ENCODE measurements around the gene SLC12A6. TPM values are rescaled to one million over a fixed set of nuclear protein-coding genes. Genes with fewer than 3 reads are reported as not detected.
A peak's percentile ranks its signal among the peaks of the same experiment; 100 is the strongest.
"Not testable (repeated sequence)": the region's sequence is repeated elsewhere in the genome, so short reads cannot be mapped to it uniquely, and the experiment has no call there.

The SLC12A6 gene
- total and polyA plus RNA-seq, 7 experiments from 2014 or later: 9.6 to 122 (median 104) TPM

DNA sequence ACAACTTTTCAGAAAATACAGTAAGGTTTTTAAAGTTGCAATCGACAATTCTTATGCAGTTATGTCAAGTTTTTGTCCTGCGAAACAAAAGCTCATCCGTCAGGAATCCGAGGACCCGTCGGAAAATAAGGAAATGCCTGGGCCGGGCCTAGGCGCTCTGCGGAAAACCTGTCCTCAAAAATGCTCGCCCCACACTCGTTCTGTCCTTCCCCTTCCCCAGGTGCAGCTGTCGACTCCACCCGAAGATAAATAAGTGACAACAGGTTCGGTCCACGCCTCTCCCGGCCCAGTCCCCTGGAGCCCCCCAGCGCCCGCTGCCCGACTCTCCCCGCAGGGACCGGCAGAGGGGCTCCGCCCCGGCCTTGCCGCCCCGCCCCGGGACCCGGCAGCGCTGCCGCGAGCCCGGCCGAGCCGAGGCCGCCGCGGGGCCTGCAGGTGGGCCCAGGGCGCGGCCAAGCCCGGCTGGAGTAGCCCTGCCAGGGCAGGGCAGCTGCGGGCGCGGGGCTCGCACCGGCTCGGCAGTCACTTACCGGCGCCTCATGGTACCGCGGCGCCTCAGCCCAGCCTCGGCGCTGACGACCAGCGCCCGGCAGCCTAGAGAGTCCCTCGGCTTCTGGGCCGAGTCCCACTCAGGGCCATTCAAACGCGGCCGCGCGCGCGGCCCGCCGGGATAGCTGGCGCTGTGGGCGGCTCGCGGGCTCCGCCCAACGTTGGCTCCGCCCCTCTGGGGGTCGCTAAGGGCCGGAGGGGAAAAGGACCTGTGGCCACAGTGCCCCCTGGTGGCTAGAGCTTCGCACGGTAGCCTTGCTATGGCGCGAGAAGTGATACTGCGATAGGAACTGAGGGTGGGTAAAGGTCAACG lies 127.9 kb downstream of the SLC12A6 start, which contains the start of gene KATNBL1:
Gene KATNBL1 (minus strand): TSS at position 676 of the 862 bp plus-strand sequence. CDS start 46,420 bp downstream, outside the sequence.
- peaks cover 8 to 33% (median 25%) of the 10 kb centered on the region in 7 donors for H3K4me1 Mint-ChIP-seq
- peak within 1 kb of the TSS; percentile 69 for H3K4me3 ChIP-seq (ENCODE audit: low read length)

GRCh38 chr15:34206011-34206410 lies 131.6 kb downstream of the SLC12A6 start:
- no peaks in the 10 kb centered on the region for H3K27me3 Mint-ChIP-seq
- peaks cover 0 to 23% (median 12%) of the 10 kb centered on the region in 5 donors for H3K36me3 Mint-ChIP-seq
- Histone ChIP-seq H3K9me3 (ENCODE audit: control insufficient read depth in 2 of 3, low read length in 3 of 3) (no peaks in the 10 kb centered on the region), H3K27me3 (ENCODE audit: control insufficient read depth in 2 of 2, insufficient read depth in 2 of 2, low read length in 2 of 2) (no peaks in the 10 kb centered on the region), H3K4me1 (ENCODE audit: control insufficient read depth in 2 of 2, insufficient read depth in 2 of 2, low read length in 2 of 2) (peaks cover 0 to 5% of the 10 kb centered on the region in 2 donors), H3K27ac (ENCODE audit: low read depth, low read length) (no peak overlapping the region), H3K36me3 (ENCODE audit: control insufficient read depth in 2 of 3, insufficient read depth in 3 of 3, low read length in 3 of 3) (no peaks in the 10 kb centered on the region), H3K4me3 (ENCODE audit: low read length) (no peak overlapping the region)
- H3K27ac Mint-ChIP-seq: no peak overlapping the region
- H3K4me3 Mint-ChIP-seq: no peak overlapping the region
- intact Hi-C loops (cut with micrococcal nuclease): loop anchor here in 1 of 2 donors (5.0 kb wide), 1 partner anchor 766 kb away; no protein-coding TSS in a partner anchor
- ChIA-PET POLR2A (no interaction called here), CTCF (interaction anchor here (7.7 kb wide), 1 partner anchor 144 kb away, joined by 59 read pairs; no protein-coding TSS in a partner anchor)
- ATAC-seq (no peak), DNase-seq (no peak)
- peaks cover 0 to 2% (median 0%) of the 10 kb centered on the region in 11 donors for H3K9me3 Mint-ChIP-seq
- H3K4me1 Mint-ChIP-seq: peaks cover 15 to 45% (median 33%) of the 10 kb centered on the region in 7 donors

More for the DNA sequence above, 127.9 kb downstream of the SLC12A6 start, which contains the start of gene KATNBL1:
- peak within 1 kb of the TSS; percentile 77 for H3K27ac ChIP-seq (ENCODE audit: low read depth, low read length)
- no peaks in the 10 kb centered on the region for H3K36me3 ChIP-seq (ENCODE audit: control insufficient read depth in 2 of 3, insufficient read depth in 3 of 3, low read length in 3 of 3)
- H3K4me1 ChIP-seq (ENCODE audit: control insufficient read depth in 2 of 2, insufficient read depth in 2 of 2, low read length in 2 of 2): peaks cover 0 to 5% of the 10 kb centered on the region in 2 donors
- DNase-seq: peak; percentile 81 to 98 (median 89)
- H3K27me3 ChIP-seq (ENCODE audit: control insufficient read depth in 2 of 2, insufficient read depth in 2 of 2, low read length in 2 of 2): no peaks in the 10 kb centered on the region
- Mint-ChIP-seq H3K27ac (peak within 1 kb of the TSS; percentile 28 to 93 (median 84)), H3K36me3 (peaks cover 0 to 11% (median 6%) of the 10 kb centered on the region in 5 donors), H3K4me3 (peak within 1 kb of the TSS; percentile 84 to 94 (median 91)), H3K9me3 (no peaks in the 10 kb centered on the region), H3K27me3 (peaks cover 0 to 4% (median 0%) of the 10 kb centered on the region in 5 donors)
- intact Hi-C loops (cut with micrococcal nuclease): loop anchor here (1.0 to 10.0 kb wide), 12 partner anchors 15 to 1338 kb away; partner anchors contain the start of genes AVEN (in 2 of the 2), LPCAT4 (in 2 of the 2), DPH6 (in 1 of the 2) and EMC7 (in 1 of the 2)
- CTCF ChIA-PET: interaction anchor here (0.5 to 7.7 kb wide), 9 partner anchors 89 to 375 kb away, joined by 3 to 59 read pairs (median 3); no protein-coding TSS in a partner anchor
- no peaks in the 10 kb centered on the region for H3K9me3 ChIP-seq (ENCODE audit: control insufficient read depth in 2 of 3, low read length in 3 of 3)
- ATAC-seq: peak; percentile 100
- POLR2A ChIA-PET: interaction anchor here (0.6 to 2.5 kb wide), 9 partner anchors 15 to 779 kb away, joined by 3 to 8 read pairs (median 7); partner anchors contain the start of genes AVEN, EMC4, EMC7 and PGBD4

DNA sequence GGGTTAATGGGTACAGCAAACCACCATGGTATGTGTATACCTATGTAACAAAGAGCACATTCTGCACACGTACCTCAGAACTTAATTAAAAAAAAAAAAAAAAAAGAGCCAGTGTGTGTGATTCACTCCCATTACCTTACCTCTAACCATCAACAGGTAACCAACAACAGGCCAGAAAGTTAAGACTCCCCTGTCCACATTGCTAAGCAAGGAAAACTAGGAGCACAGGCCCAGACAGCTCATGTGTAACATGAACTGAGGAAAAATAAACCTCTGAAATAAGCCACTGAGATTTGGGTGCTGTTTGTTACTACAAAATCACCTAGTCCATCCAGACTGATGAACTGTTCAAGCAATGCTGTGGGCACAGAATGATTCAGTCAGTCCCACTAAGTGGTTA lies 133.6 kb downstream of the SLC12A6 start:
- ATAC-seq: no peak
- H3K4me3 ChIP-seq (ENCODE audit: low read length): no peak overlapping the region
- H3K36me3 ChIP-seq (ENCODE audit: control insufficient read depth in 2 of 3, insufficient read depth in 3 of 3, low read length in 3 of 3): peaks cover 0 to 4% (median 0%) of the 10 kb centered on the region in 3 experiments
- H3K27me3 Mint-ChIP-seq: no peaks in the 10 kb centered on the region
- no peak overlapping the region for H3K4me3 Mint-ChIP-seq
- POLR2A ChIA-PET: no interaction called here
- CTCF ChIA-PET: interaction anchor here (1.0 kb wide), 1 partner anchor 143 kb away, joined by 4 read pairs; no protein-coding TSS in a partner anchor
- H3K27ac Mint-ChIP-seq: no peak overlapping the region
- peaks cover 12 to 39% (median 36%) of the 10 kb centered on the region in 7 donors for H3K4me1 Mint-ChIP-seq
- DNase-seq: no peak
- no peaks in the 10 kb centered on the region for H3K9me3 ChIP-seq (ENCODE audit: control insufficient read depth in 2 of 3, low read length in 3 of 3)
- H3K27ac ChIP-seq (ENCODE audit: low read depth, low read length): no peak overlapping the region
- peaks cover 0 to 32% (median 18%) of the 10 kb centered on the region in 5 donors for H3K36me3 Mint-ChIP-seq
- H3K9me3 Mint-ChIP-seq: peaks cover 0 to 2% (median 0%) of the 10 kb centered on the region in 11 donors
- H3K4me1 ChIP-seq (ENCODE audit: control insufficient read depth in 2 of 2, insufficient read depth in 2 of 2, low read length in 2 of 2): peaks cover 0 to 4% of the 10 kb centered on the region in 2 donors
- H3K27me3 ChIP-seq (ENCODE audit: control insufficient read depth in 2 of 2, insufficient read depth in 2 of 2, low read length in 2 of 2): no peaks in the 10 kb centered on the region
- intact Hi-C loops (cut with micrococcal nuclease): no loop called here

- Histone ChIP-seq H3K4me1 (ENCODE audit: control insufficient read depth in 2 of 2, insufficient read depth in 2 of 2, low read length in 2 of 2) (no peaks in the 10 kb centered on the region), H3K9me3 (ENCODE audit: control insufficient read depth in 2 of 3, low read length in 3 of 3) (no peaks in the 10 kb centered on the region), H3K27ac (ENCODE audit: low read depth, low read length) (no peak overlapping the region), H3K27me3 (ENCODE audit: control insufficient read depth in 2 of 2, insufficient read depth in 2 of 2, low read length in 2 of 2) (no peaks in the 10 kb centered on the region), H3K4me3 (ENCODE audit: low read length) (no peak overlapping the region), H3K36me3 (ENCODE audit: control insufficient read depth in 2 of 3, insufficient read depth in 3 of 3, low read length in 3 of 3) (peaks cover 0 to 8% (median 0%) of the 10 kb centered on the region in 3 experiments)
- Mint-ChIP-seq H3K27me3 (no peaks in the 10 kb centered on the region), H3K36me3 (peaks cover 0 to 36% (median 24%) of the 10 kb centered on the region in 5 donors), H3K9me3 (peaks cover 0 to 2% (median 0%) of the 10 kb centered on the region in 11 donors), H3K4me1 (peaks cover 7 to 36% (median 33%) of the 10 kb centered on the region in 7 donors), H3K4me3 (no peak overlapping the region), H3K27ac (peak overlapping the region in 1 of 9 donors; percentile 46)
- no peak for DNase-seq
- intact Hi-C loops (cut with micrococcal nuclease): no loop called here
- no peak for ATAC-seq
- POLR2A ChIA-PET: interaction anchor here (0.6 kb wide), 1 partner anchor 43 kb away, joined by 4 read pairs; no protein-coding TSS in a partner anchor
- CTCF ChIA-PET: interaction anchor here (1.0 kb wide), 1 partner anchor 142 kb away, joined by 4 read pairs; no protein-coding TSS in a partner anchor
Observed at GRCh38 chr15:34203305-34203704, 134.3 kb downstream of the SLC12A6 start.

DNA sequence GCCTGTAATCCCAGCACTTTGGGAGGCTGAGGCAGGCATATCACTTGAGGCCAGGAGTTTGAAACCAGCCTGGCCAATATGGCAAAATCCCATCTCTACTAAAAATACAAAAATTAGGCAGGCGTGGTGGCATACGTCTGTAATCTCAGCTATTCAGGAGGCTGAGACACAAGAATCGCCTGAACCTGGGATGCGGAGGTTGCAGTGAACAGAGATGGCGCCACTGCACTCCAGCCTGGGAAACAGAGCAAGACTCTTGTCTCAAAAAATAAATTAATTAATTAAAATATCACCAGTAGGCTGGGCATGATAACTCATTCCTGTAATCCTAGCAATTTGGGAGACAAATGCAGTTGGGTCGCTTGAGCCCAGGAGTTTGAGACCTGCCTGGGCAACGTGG lies 144.3 kb downstream of the SLC12A6 start:
- intact Hi-C loops (cut with micrococcal nuclease); DNase-seq; H3K36me3 ChIP-seq (ENCODE audit: control insufficient read depth in 2 of 3, insufficient read depth in 3 of 3, low read length in 3 of 3); H3K9me3 Mint-ChIP-seq; H3K4me3 ChIP-seq (ENCODE audit: low read length); H3K27me3 Mint-ChIP-seq; H3K9me3 ChIP-seq (ENCODE audit: control insufficient read depth in 2 of 3, low read length in 3 of 3); H3K27ac Mint-ChIP-seq; ATAC-seq; H3K27ac ChIP-seq (ENCODE audit: low read depth, low read length); H3K4me3 Mint-ChIP-seq; H3K27me3 ChIP-seq (ENCODE audit: control insufficient read depth in 2 of 2, insufficient read depth in 2 of 2, low read length in 2 of 2); H3K4me1 ChIP-seq (ENCODE audit: control insufficient read depth in 2 of 2, insufficient read depth in 2 of 2, low read length in 2 of 2): not testable (repeated sequence)
- CTCF ChIA-PET: interaction anchor here (0.7 kb wide), 1 partner anchor 357 kb away, joined by 3 read pairs; no protein-coding TSS in a partner anchor
- Mint-ChIP-seq H3K36me3 (peaks cover 0 to 11% (median 4%) of the 10 kb centered on the region in 5 donors), H3K4me1 (peaks cover 5 to 29% (median 19%) of the 10 kb centered on the region in 7 donors)
- POLR2A ChIA-PET: interaction anchor here (0.6 kb wide), 1 partner anchor 280 kb away, joined by 7 read pairs; no protein-coding TSS in a partner anchor

DNA sequence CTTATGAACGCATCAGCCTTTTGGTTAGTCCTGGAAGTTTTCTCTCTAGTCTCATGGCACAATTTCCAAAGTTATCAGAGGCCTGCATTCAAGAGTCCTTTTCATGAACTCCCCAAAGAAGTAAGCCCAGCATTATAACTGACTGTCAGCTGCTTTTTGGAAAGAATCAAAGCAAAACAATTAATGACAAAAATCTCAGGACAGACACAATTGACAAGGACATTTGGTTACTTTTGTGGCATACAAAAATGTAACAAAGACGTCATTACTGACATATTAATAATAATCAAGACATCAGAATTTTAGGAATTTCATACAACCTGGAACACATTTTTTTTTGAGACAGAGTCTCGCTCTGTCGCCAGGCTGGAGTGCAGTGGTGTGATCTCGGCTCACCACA lies 148.9 kb downstream of the SLC12A6 start:
- Mint-ChIP-seq H3K27ac (no peak overlapping the region), H3K9me3 (no peaks in the 10 kb centered on the region), H3K27me3 (no peaks in the 10 kb centered on the region), H3K36me3 (peaks cover 3 to 15% (median 13%) of the 10 kb centered on the region in 5 donors), H3K4me1 (peaks cover 9 to 32% (median 22%) of the 10 kb centered on the region in 7 donors), H3K4me3 (no peak overlapping the region)
- no peaks in the 10 kb centered on the region for H3K27me3 ChIP-seq (ENCODE audit: control insufficient read depth in 2 of 2, insufficient read depth in 2 of 2, low read length in 2 of 2)
- H3K4me3 ChIP-seq (ENCODE audit: low read length): no peak overlapping the region
- intact Hi-C loops (cut with micrococcal nuclease): no loop called here
- H3K9me3 ChIP-seq (ENCODE audit: control insufficient read depth in 2 of 3, low read length in 3 of 3): no peaks in the 10 kb centered on the region
- ChIA-PET POLR2A (no interaction called here), CTCF (interaction anchor here (0.6 kb wide), 1 partner anchor 70 kb away, joined by 3 read pairs; no protein-coding TSS in a partner anchor)
- H3K4me1 ChIP-seq (ENCODE audit: control insufficient read depth in 2 of 2, insufficient read depth in 2 of 2, low read length in 2 of 2): no peaks in the 10 kb centered on the region
- H3K36me3 ChIP-seq (ENCODE audit: control insufficient read depth in 2 of 3, insufficient read depth in 3 of 3, low read length in 3 of 3): peaks cover 0 to 4% (median 0%) of the 10 kb centered on the region in 3 experiments
- ATAC-seq (no peak), DNase-seq (no peak)
- H3K27ac ChIP-seq (ENCODE audit: low read depth, low read length): no peak overlapping the region

All from naive thymus-derived CD4-positive, alpha-beta T cell (primary cell).